Measurements from ENCODE around the gene CDH23.

GRCh38 chr10:71648933-71649320 lies 252.2 kb downstream of the CDH23 start:
- TF ChIP-seq EZH2 (IDR thresholded peaks at IDR 0.05; ENCODE audit: low read depth) (no peak), CTCF (conservative IDR thresholded peaks at IDR 0.05) (no peak)
